ENCODE data around the gene MAN2A2.
"Not testable (repeated sequence)": the region's sequence is repeated elsewhere in the genome, so short reads cannot be mapped to it uniquely, and the experiment has no call there.

Gene MAN2A2

GRCh38 chr15:90918835-90919234, 15.7 kb downstream of the MAN2A2 start:
- no peak for DNase-seq (ENCODE audit: low read depth)

GRCh38 chr15:90921887-90922286, 18.8 kb downstream of the MAN2A2 start:
- no peak for DNase-seq (ENCODE audit: low read depth)

- DNase-seq (ENCODE audit: low read depth) = not testable (repeated sequence)
Measured at GRCh38 chr15:90922712-90923322, 19.7 kb downstream of the MAN2A2 start.

- DNase-seq (ENCODE audit: low read depth) = no peak
Measured at GRCh38 chr15:90924375-90924774, 21.3 kb downstream of the MAN2A2 start.

GRCh38 chr15:90926766-90927165, 23.7 kb downstream of the MAN2A2 start:
- not testable (repeated sequence) for DNase-seq (ENCODE audit: low read depth)

GRCh38 chr15:90928106-90928505, 25.0 kb downstream of the MAN2A2 start:
- not testable (repeated sequence) for DNase-seq (ENCODE audit: low read depth)

GRCh38 chr15:90929246-90930019, 26.3 kb downstream of the MAN2A2 start:
- no peak for DNase-seq (ENCODE audit: low read depth)

- no peak for DNase-seq (ENCODE audit: low read depth)
Measured at GRCh38 chr15:90930861-90931574, 27.9 kb downstream of the MAN2A2 start.

- no peak for DNase-seq (ENCODE audit: low read depth)
Measured at GRCh38 chr15:90931575-90931827, 28.4 kb downstream of the MAN2A2 start.

GRCh38 chr15:90931828-90932659, 28.9 kb downstream of the MAN2A2 start, which contains the start of gene HDDC3:
HDDC3 (minus strand) TSS chr15:90932549; CDS start chr15:90932540, 9 bp downstream.
- peak; percentile 85 for DNase-seq (ENCODE audit: low read depth)

GRCh38 chr15:90932660-90932991, 29.5 kb downstream of the MAN2A2 start:
- DNase-seq (ENCODE audit: low read depth) = no peak

GRCh38 chr15:90933301-90933700, 30.2 kb downstream of the MAN2A2 start:
- DNase-seq (ENCODE audit: low read depth) = no peak

GRCh38 chr15:90934256-90934948, 31.3 kb downstream of the MAN2A2 start:
- peak; percentile 81 for DNase-seq (ENCODE audit: low read depth)

GRCh38 chr15:90934949-90935751, 32.0 kb downstream of the MAN2A2 start, which contains the start of gene UNC45A:
UNC45A (plus strand) TSS chr15:90935285; CDS start chr15:90935325, 40 bp downstream.
- DNase-seq (ENCODE audit: low read depth) = peak; percentile 93

- no peak for DNase-seq (ENCODE audit: low read depth)
Measured at GRCh38 chr15:90936823-90937222, 33.7 kb downstream of the MAN2A2 start.

GRCh38 chr15:90938261-90938660, 35.2 kb downstream of the MAN2A2 start:
- DNase-seq (ENCODE audit: low read depth) = no peak

- no peak for DNase-seq (ENCODE audit: low read depth)
Measured at GRCh38 chr15:90939756-90940155, 36.7 kb downstream of the MAN2A2 start.

GRCh38 chr15:90941038-90941437, 37.9 kb downstream of the MAN2A2 start:
- no peak for DNase-seq (ENCODE audit: low read depth)

GRCh38 chr15:90942354-90943120, 39.4 kb downstream of the MAN2A2 start:
- DNase-seq (ENCODE audit: low read depth) = no peak

- no peak for DNase-seq (ENCODE audit: low read depth)
Measured at GRCh38 chr15:90945091-90945490, 42.0 kb downstream of the MAN2A2 start.
